H1 (cell line): ENCODE measurements around the gene C1QTNF7. TPM values are rescaled to one million over a fixed set of nuclear protein-coding genes. Genes with fewer than 3 reads are reported as not detected.

ENCODE experiments used
- CTCF ChIA-PET: fragments of 300-600 bp; sonication (Branson Sonifier 250); formaldehyde crosslinking; loops from one replicate; lab custom pipeline; 2021; ENCODE audit not compliant: partially characterized antibody; lab: Charles Lee
- POLR2A ChIA-PET: fragments of 300-600 bp; sonication (Branson Sonifier 250); formaldehyde crosslinking; loops from one replicate; lab custom pipeline; 2021; ENCODE audit warnings: inconsistent platforms; ENCODE audit not compliant: partially characterized antibody; lab: Charles Lee
- DNase-seq, 2 experiments: peaks; one replicate each; pipeline versions ENCODE4 v3.0.0 to v3.0.0-alpha.2; 2010 to 2022; ENCODE audit warnings: low spot score in 2 of 2, low read depth in 1 of 2, mixed read lengths in 1 of 2
- FAIRE-seq: peaks from 2 replicates; lab custom pipeline; 2011; peaks lifted over from hg19 to GRCh38; lab: Jason Lieb, UNC
- H2AFZ ChIP-seq: 2 replicates; pipeline ENCODE4 v1.8.1; 2012; ENCODE audit warnings: low read length, inconsistent platforms
- H2AK5ac ChIP-seq: 2 replicates; pipeline ENCODE4 v1.6.1; 2013; ENCODE audit warnings: low read depth, low read length
- H2BK120ac ChIP-seq: replicated peaks from 2 replicates; pipeline ENCODE3; 2013; ENCODE audit warnings: low read depth, low read length, inconsistent platforms
- H2BK12ac ChIP-seq: 2 replicates; pipeline ENCODE4 v1.6.1; 2013; ENCODE audit warnings: low read depth, low read length
- H2BK15ac ChIP-seq: 2 replicates; pipeline ENCODE4 v1.6.1; 2013; ENCODE audit warnings: low read length
- H2BK20ac ChIP-seq: 2 replicates; pipeline ENCODE4 v1.6.1; 2013; ENCODE audit warnings: low read length
- H2BK5ac ChIP-seq: 2 replicates; pipeline ENCODE4 v1.6.1; 2013; ENCODE audit warnings: low read depth, low read length
- H3K14ac ChIP-seq: 2 replicates; pipeline ENCODE4 v1.6.1; 2013; ENCODE audit warnings: inconsistent platforms; ENCODE audit not compliant: insufficient read length
- H3K18ac ChIP-seq: 2 replicates; pipeline ENCODE4 v1.6.1; 2013; ENCODE audit warnings: low read length; ENCODE audit errors: extremely low read depth
- H3K23ac ChIP-seq: 2 replicates; pipeline ENCODE4 v1.6.1; 2013; ENCODE audit warnings: inconsistent platforms; ENCODE audit not compliant: insufficient read length
- H3K23me2 ChIP-seq: 2 replicates; pipeline ENCODE4 v1.6.1; 2013; ENCODE audit warnings: low read depth, low read length
- H3K27ac ChIP-seq: 2 replicates; pipeline ENCODE4 v1.6.1; 2011; ENCODE audit warnings: low read depth, low read length, inconsistent platforms
- H3K27me3 ChIP-seq, 4 experiments: replicated peaks in 1 of 4; 1 replicate in 1 of 4; 2 replicates in 3 of 4; pipeline versions ENCODE4 v1.6.1 to v1.8.1; 2011 to 2013; ENCODE audit warnings: low read length in 3 of 4, mild to moderate bottlenecking in 3 of 4, inconsistent platforms in 2 of 4, mixed read lengths in 2 of 4, moderate library complexity in 1 of 4; ENCODE audit not compliant: control insufficient read depth in 3 of 4, insufficient read depth in 3 of 4; ENCODE audit errors: extremely low read depth in 1 of 4
- H3K36me3 ChIP-seq, 4 experiments: 2 replicates each; pipeline versions ENCODE4 v1.6.1 to v1.8.1; 2011 to 2013; ENCODE audit warnings: mild to moderate bottlenecking in 4 of 4, low read length in 3 of 4, moderate library complexity in 2 of 4, control low read depth in 1 of 4, inconsistent platforms in 1 of 4; ENCODE audit not compliant: insufficient read depth in 4 of 4, control insufficient read depth in 2 of 4
- H3K4ac ChIP-seq: replicated peaks from 2 replicates; pipeline ENCODE3; 2013; ENCODE audit warnings: low read length, low read depth, mixed read lengths, inconsistent platforms; ENCODE audit not compliant: insufficient read length
- H3K4me1 ChIP-seq, 4 experiments: replicated peaks in 1 of 4; 1 replicate in 1 of 4; 2 replicates in 3 of 4; pipeline versions ENCODE4 v1.6.1 to v1.8.1; 2011 to 2013; ENCODE audit warnings: low read length in 3 of 4, inconsistent platforms in 2 of 4, mixed read lengths in 1 of 4; ENCODE audit not compliant: insufficient read depth in 4 of 4, control insufficient read depth in 3 of 4
- H3K4me2 ChIP-seq, 2 experiments: 2 replicates each; pipeline versions ENCODE4 v1.6.1 to v1.8.1; 2011 to 2013; ENCODE audit warnings: low read depth in 2 of 2, low read length in 2 of 2, control low read depth in 1 of 2, inconsistent platforms in 1 of 2, mild to moderate bottlenecking in 1 of 2; ENCODE audit not compliant: insufficient read depth in 1 of 2
- H3K4me3 ChIP-seq, 4 experiments: fragments of 200-600, 300-600 bp in 1 of 4; sonication (generic), shearing (Covaris generic), sonication (Bioruptor Twin) in 1 of 4; 2 replicates each; pipeline versions ENCODE4 v1.5.1 to v1.8.1; 2011 to 2016; ENCODE audit warnings: low read length in 4 of 4, low read depth in 3 of 4, control low read depth in 2 of 4, inconsistent platforms in 2 of 4, mild to moderate bottlenecking in 2 of 4, mixed read lengths in 1 of 4, moderate library complexity in 1 of 4; ENCODE audit not compliant: insufficient read depth in 2 of 4; ENCODE audit errors: extremely low read depth in 1 of 4
- H3K56ac ChIP-seq: replicated peaks from 2 replicates; pipeline ENCODE3; 2013; ENCODE audit warnings: low read depth, mild to moderate bottlenecking, mixed read lengths, low read length, inconsistent platforms; ENCODE audit not compliant: insufficient read length
- H3K79me1 ChIP-seq: 2 replicates; pipeline ENCODE4 v1.6.1; 2013; ENCODE audit warnings: low read depth, low read length, control low read depth
- H3K79me2 ChIP-seq, 2 experiments: 2 replicates each; pipeline versions ENCODE4 v1.6.1 to v1.8.1; 2012 to 2013; ENCODE audit warnings: low read length in 2 of 2, mild to moderate bottlenecking in 2 of 2, inconsistent platforms in 1 of 2; ENCODE audit not compliant: insufficient read depth in 2 of 2, control insufficient read depth in 1 of 2
- H3K9ac ChIP-seq, 4 experiments: replicated peaks in 1 of 4; 1 replicate in 1 of 4; 2 replicates in 3 of 4; pipeline versions ENCODE4 v1.6.1 to v1.8.1; 2011 to 2013; ENCODE audit warnings: low read depth in 3 of 4, low read length in 3 of 4, control low read depth in 2 of 4, mild to moderate bottlenecking in 2 of 4, moderate library complexity in 2 of 4, inconsistent platforms in 1 of 4; ENCODE audit errors: extremely low read depth in 1 of 4
- H3K9me3 ChIP-seq, 2 experiments: 2 replicates each; pipeline versions ENCODE4 v1.6.1 to v1.8.1; 2012 to 2013; ENCODE audit warnings: mild to moderate bottlenecking in 2 of 2, moderate library complexity in 2 of 2, control low read depth in 1 of 2, inconsistent platforms in 1 of 2, low read depth in 1 of 2, low read length in 1 of 2, mixed read lengths in 1 of 2; ENCODE audit not compliant: insufficient read depth in 2 of 2
- H4K20me1 ChIP-seq, 2 experiments: replicated peaks in 1 of 2; 2 replicates each; pipeline versions ENCODE3 to v1.8.1; 2011 to 2013; ENCODE audit warnings: inconsistent platforms in 2 of 2, low read length in 2 of 2, mild to moderate bottlenecking in 1 of 2; ENCODE audit not compliant: insufficient read depth in 2 of 2, control insufficient read depth in 1 of 2
- H4K5ac ChIP-seq: 2 replicates; pipeline ENCODE4 v1.6.1; 2013; ENCODE audit warnings: low read length, low read depth, mixed read lengths, inconsistent platforms; ENCODE audit not compliant: insufficient read length
- H4K8ac ChIP-seq: 2 replicates; pipeline ENCODE4 v1.8.0; 2013; ENCODE audit warnings: mild to moderate bottlenecking, moderate library complexity, low read length, inconsistent platforms; ENCODE audit not compliant: insufficient read depth; ENCODE audit errors: extremely low read depth
- H4K91ac ChIP-seq: replicated peaks from 2 replicates; pipeline ENCODE3; 2013; ENCODE audit warnings: low read length, mixed read lengths, inconsistent platforms; ENCODE audit not compliant: insufficient read length
- ASH2L ChIP-seq: fragments of 200-600, 300-600 bp; sonication (generic); IDR thresholded peaks from one replicate; pipeline ENCODE4 v1.7.1; 2017; ENCODE audit warnings: low read length
- CHD1 ChIP-seq: IDR thresholded peaks from 2 replicates; pipeline ENCODE4 v1.6.1; 2012; ENCODE audit warnings: low read depth, low read length, improper control_type of control experiment
- EGR1 ChIP-seq: IDR thresholded peaks from 2 replicates; pipeline ENCODE4 v1.6.1; 2011; ENCODE audit warnings: low read depth, low read length, borderline replicate concordance
- RXRA ChIP-seq: IDR thresholded peaks from 2 replicates; pipeline ENCODE4 v1.6.1; 2011; ENCODE audit warnings: low read depth, mild to moderate bottlenecking, low read length, moderate library complexity; ENCODE audit not compliant: insufficient read depth
- SIX5 ChIP-seq: IDR thresholded peaks from 2 replicates; pipeline ENCODE4 v1.6.1; 2011; ENCODE audit warnings: mild to moderate bottlenecking, low read depth, low read length
- TAF1 ChIP-seq: IDR thresholded peaks from 2 replicates; pipeline ENCODE4 v1.6.1; 2011; ENCODE audit warnings: mild to moderate bottlenecking, low read depth, low read length
- WGBS, 2 experiments: shearing (Covaris generic) in 1 of 2; methylation state at CpG; one replicate each; pipeline versions ENCODE4 v1.1.6 to v1.1.7; 2013 to 2015; ENCODE audit warnings: low lambda C conversion rate in 2 of 2, mixed read lengths in 2 of 2, inconsistent platforms in 1 of 2, low coverage in 1 of 2, missing lambda C conversion rate in 1 of 2; ENCODE audit not compliant: insufficient replicate concordance in 2 of 2, insufficient coverage in 1 of 2, insufficient read length in 1 of 2; ENCODE audit errors: extremely low coverage in 1 of 2, missing lambda C conversion rate in 1 of 2; 5-methylcytosine and 5-hydroxymethylcytosine counted together
- polyA plus RNA-seq, 7 experiments: library from polyadenylated mRNA; depleted of rRNA in 3 of 7; stranded (reverse) in 5 of 7; unstranded in 2 of 7; fragments of >200 nt in 5 of 7; fragments of 200-250 nt in 2 of 7; gene quantifications; 1 replicate in 5 of 7; 2 replicates in 1 of 7; 4 replicates in 1 of 7; pipeline versions ENCODE4 v1.2.1 to v1.2.3, GENCODE V29; 2011 to 2013; ENCODE audit warnings: missing spikeins in 2 of 7, mixed read lengths in 2 of 7
- total RNA-seq: library from RNA; stranded (reverse); fragmentation: NEBNext Ultra II Directional; extraction: Animal tissue kit (Norgen Biotek cat#: 25700); gene quantifications from 2 replicates; pipeline ENCODE4 v1.2.1, GENCODE V29; 2021
- TF ChIP-seq, protein P1 (sequence below): IDR thresholded peaks from 2 replicates; pipeline ENCODE4 v1.6.1; 2011; ENCODE audit warnings: low read depth, mild to moderate bottlenecking, low read length; ENCODE audit not compliant: insufficient read depth
- TF ChIP-seq, protein P2 (sequence below), 3 experiments: IDR thresholded peaks; 1 replicate in 2 of 3; 2 replicates in 1 of 3; pipeline versions ENCODE4 v1.5.1 to v1.6.1; 2011; ENCODE audit warnings: low read length in 3 of 3, mild to moderate bottlenecking in 3 of 3, inconsistent platforms in 2 of 3, low read depth in 1 of 3, moderate library complexity in 1 of 3; ENCODE audit not compliant: insufficient read depth in 1 of 3; ENCODE audit errors: control extremely low read depth in 1 of 3
- TF ChIP-seq, protein P3 (sequence below): IDR thresholded peaks from 2 replicates; pipeline ENCODE4 v1.6.1; 2011; ENCODE audit warnings: low read length, improper control_type of control experiment

Gene C1QTNF7
- total and polyA plus RNA-seq, 2 of the 8 experiments (the other 6 are each of a cell fraction or from before 2014, with no cell fraction given): not detected

- Histone ChIP-seq H3K4me3 (peak overlapping the region; percentile 11 to 55 (median 14); a peak in 5 of 8 replicates), H2BK12ac (no peak overlapping the region), H3K14ac (no peak overlapping the region), H3K4me2 (peak overlapping the region; percentile 60), H4K8ac (no peak overlapping the region), H3K9ac (no peak overlapping the region; a peak in 1 of 7 replicates), H3K36me3 (no peaks in the 10 kb centered on the region), H2BK15ac (no peak overlapping the region), H3K79me2 (no peaks in the 10 kb centered on the region), H4K5ac (no peak overlapping the region), H2BK120ac (no peak overlapping the region), H2BK20ac (no peak overlapping the region), H2AFZ (peak overlapping the region; percentile 99), H4K20me1 (no peaks in the 10 kb centered on the region), H3K27me3 (no peaks in the 10 kb centered on the region), H3K9me3 (no peaks in the 10 kb centered on the region), H3K23me2 (no peaks in the 10 kb centered on the region; the same call in none of the 2 replicates), H3K56ac (no peak overlapping the region), H3K18ac (no peak overlapping the region), H2AK5ac (no peak overlapping the region), H3K79me1 (no peaks in the 10 kb centered on the region), H3K4ac (no peak overlapping the region), H3K27ac (no peak overlapping the region), H4K91ac (no peak overlapping the region), H3K4me1 (peaks cover 3 to 15% (median 5%) of the 10 kb centered on the region in 4 experiments; a peak in 4 of 7 replicates), H3K23ac (no peak overlapping the region), H2BK5ac (no peak overlapping the region)
- ChIA-PET POLR2A (interaction anchor here (3.9 kb wide), 1 partner anchor 10 kb away, joined by 21 read pairs; no protein-coding TSS in a partner anchor), CTCF (interaction anchor here (0.6 to 5.5 kb wide), 5 partner anchors 9 to 879 kb away, joined by 3 to 44 read pairs (median 7); no protein-coding TSS in a partner anchor)
- DNase-seq: no peak
- WGBS, 2 experiments: 46% methylated on average over 3 of the region's 3 CpGs; no CpG with 5 or more reads in 1 of the 2 experiments
- TF ChIP-seq TAF1 (no peak), EGR1 (no peak), RXRA (no peak), CHD1 (no peak), ASH2L (no peak), SIX5 (no peak)
- TF ChIP-seq, protein P1, sequence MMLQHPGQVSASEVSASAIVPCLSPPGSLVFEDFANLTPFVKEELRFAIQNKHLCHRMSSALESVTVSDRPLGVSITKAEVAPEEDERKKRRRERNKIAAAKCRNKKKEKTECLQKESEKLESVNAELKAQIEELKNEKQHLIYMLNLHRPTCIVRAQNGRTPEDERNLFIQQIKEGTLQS: no peak
- TF ChIP-seq, protein P2, sequence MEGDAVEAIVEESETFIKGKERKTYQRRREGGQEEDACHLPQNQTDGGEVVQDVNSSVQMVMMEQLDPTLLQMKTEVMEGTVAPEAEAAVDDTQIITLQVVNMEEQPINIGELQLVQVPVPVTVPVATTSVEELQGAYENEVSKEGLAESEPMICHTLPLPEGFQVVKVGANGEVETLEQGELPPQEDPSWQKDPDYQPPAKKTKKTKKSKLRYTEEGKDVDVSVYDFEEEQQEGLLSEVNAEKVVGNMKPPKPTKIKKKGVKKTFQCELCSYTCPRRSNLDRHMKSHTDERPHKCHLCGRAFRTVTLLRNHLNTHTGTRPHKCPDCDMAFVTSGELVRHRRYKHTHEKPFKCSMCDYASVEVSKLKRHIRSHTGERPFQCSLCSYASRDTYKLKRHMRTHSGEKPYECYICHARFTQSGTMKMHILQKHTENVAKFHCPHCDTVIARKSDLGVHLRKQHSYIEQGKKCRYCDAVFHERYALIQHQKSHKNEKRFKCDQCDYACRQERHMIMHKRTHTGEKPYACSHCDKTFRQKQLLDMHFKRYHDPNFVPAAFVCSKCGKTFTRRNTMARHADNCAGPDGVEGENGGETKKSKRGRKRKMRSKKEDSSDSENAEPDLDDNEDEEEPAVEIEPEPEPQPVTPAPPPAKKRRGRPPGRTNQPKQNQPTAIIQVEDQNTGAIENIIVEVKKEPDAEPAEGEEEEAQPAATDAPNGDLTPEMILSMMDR (IDR thresholded peaks at IDR 0.05; ENCODE audit: control extremely low read depth in 1 of 3, insufficient read depth in 1 of 3, low read depth in 1 of 3, low read length in 3 of 3): no peak
- TF ChIP-seq, protein P3, sequence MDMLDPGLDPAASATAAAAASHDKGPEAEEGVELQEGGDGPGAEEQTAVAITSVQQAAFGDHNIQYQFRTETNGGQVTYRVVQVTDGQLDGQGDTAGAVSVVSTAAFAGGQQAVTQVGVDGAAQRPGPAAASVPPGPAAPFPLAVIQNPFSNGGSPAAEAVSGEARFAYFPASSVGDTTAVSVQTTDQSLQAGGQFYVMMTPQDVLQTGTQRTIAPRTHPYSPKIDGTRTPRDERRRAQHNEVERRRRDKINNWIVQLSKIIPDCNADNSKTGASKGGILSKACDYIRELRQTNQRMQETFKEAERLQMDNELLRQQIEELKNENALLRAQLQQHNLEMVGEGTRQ: no peak
- FAIRE-seq: peak; percentile 7
Measured at GRCh38 chr4:15470128-15470475, 42.3 kb downstream of the C1QTNF7 start.
